Measurements from ENCODE around the gene DHX8. TPM values are rescaled to one million over a fixed set of nuclear protein-coding genes. Genes with fewer than 3 reads are reported as not detected.

DHX8 gene
- polyA plus RNA-seq, 1 of the 3 experiments (the other 2 are of a cell fraction) = 31.3 TPM

DNA sequence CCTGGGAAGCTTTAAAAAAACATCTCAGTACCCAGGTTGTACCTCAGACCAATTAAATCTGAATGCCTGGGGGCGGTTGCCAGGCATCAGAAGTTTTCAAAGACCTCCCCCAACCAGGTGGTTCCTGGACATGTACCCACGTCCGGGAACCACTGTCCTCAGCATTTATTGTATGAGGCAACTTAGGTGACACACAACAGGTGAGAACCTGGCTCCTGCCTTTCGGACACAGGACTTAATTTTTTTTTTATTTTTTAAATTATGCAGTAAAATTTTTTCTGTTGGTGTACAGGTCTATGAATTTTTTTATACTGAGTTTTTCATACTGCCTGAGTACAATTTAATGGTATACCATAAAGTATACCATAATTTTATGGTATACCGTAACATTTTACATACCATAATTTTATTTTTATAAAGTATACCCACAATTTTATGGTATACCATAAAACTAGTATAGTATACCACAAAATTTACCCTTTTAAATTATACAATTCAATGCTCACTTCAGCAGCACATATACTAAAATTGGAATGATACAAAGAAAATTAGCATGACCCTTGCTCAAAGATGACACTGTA is 38.7 kb upstream of the DHX8 start:
- H3K9me3 ChIP-seq = no peaks in the 10 kb centered on the region
- POLR2A ChIA-PET = no interaction called here
- DNase-seq = no peak
- no peaks in the 10 kb centered on the region for H4K20me1 ChIP-seq (ENCODE audit: insufficient read depth)
- no peaks in the 10 kb centered on the region for H3K36me3 ChIP-seq (replicated peaks in 1 of 2; ENCODE audit: control insufficient read depth in 1 of 2, insufficient read depth in 2 of 2, low read length in 1 of 2)
- H3K27ac ChIP-seq (ENCODE audit: low read depth in 2 of 2, low read length in 1 of 2) = no peak overlapping the region
- H3K9me2 ChIP-seq = no peaks in the 10 kb centered on the region
- peaks cover 11% of the 10 kb centered on the region for H3F3A ChIP-seq (replicated peaks; ENCODE audit: insufficient read depth)
- no peak overlapping the region for H2AFZ ChIP-seq (ENCODE audit: low read depth)
- H3K4me2 ChIP-seq = no peak overlapping the region
- no peaks in the 10 kb centered on the region for H3K27me3 ChIP-seq (ENCODE audit: insufficient read depth)
- no peak overlapping the region for H3K9ac ChIP-seq
- CTCF ChIA-PET = interaction anchor here (2.5 kb wide), 1 partner anchor 38 kb away, joined by 12 read pairs; the partner anchor contains the start of gene DHX8
- TF ChIP-seq, protein P1, sequence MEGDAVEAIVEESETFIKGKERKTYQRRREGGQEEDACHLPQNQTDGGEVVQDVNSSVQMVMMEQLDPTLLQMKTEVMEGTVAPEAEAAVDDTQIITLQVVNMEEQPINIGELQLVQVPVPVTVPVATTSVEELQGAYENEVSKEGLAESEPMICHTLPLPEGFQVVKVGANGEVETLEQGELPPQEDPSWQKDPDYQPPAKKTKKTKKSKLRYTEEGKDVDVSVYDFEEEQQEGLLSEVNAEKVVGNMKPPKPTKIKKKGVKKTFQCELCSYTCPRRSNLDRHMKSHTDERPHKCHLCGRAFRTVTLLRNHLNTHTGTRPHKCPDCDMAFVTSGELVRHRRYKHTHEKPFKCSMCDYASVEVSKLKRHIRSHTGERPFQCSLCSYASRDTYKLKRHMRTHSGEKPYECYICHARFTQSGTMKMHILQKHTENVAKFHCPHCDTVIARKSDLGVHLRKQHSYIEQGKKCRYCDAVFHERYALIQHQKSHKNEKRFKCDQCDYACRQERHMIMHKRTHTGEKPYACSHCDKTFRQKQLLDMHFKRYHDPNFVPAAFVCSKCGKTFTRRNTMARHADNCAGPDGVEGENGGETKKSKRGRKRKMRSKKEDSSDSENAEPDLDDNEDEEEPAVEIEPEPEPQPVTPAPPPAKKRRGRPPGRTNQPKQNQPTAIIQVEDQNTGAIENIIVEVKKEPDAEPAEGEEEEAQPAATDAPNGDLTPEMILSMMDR (IDR thresholded peaks at IDR 0.05) = no peak
- TF ChIP-seq, protein P2, sequence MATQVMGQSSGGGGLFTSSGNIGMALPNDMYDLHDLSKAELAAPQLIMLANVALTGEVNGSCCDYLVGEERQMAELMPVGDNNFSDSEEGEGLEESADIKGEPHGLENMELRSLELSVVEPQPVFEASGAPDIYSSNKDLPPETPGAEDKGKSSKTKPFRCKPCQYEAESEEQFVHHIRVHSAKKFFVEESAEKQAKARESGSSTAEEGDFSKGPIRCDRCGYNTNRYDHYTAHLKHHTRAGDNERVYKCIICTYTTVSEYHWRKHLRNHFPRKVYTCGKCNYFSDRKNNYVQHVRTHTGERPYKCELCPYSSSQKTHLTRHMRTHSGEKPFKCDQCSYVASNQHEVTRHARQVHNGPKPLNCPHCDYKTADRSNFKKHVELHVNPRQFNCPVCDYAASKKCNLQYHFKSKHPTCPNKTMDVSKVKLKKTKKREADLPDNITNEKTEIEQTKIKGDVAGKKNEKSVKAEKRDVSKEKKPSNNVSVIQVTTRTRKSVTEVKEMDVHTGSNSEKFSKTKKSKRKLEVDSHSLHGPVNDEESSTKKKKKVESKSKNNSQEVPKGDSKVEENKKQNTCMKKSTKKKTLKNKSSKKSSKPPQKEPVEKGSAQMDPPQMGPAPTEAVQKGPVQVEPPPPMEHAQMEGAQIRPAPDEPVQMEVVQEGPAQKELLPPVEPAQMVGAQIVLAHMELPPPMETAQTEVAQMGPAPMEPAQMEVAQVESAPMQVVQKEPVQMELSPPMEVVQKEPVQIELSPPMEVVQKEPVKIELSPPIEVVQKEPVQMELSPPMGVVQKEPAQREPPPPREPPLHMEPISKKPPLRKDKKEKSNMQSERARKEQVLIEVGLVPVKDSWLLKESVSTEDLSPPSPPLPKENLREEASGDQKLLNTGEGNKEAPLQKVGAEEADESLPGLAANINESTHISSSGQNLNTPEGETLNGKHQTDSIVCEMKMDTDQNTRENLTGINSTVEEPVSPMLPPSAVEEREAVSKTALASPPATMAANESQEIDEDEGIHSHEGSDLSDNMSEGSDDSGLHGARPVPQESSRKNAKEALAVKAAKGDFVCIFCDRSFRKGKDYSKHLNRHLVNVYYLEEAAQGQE (IDR thresholded peaks at IDR 0.05; ENCODE audit: low read depth, low read length) = no peak
- TF ChIP-seq JUND (IDR thresholded peaks at IDR 0.05) = no peak
- TF ChIP-seq, protein P3, sequence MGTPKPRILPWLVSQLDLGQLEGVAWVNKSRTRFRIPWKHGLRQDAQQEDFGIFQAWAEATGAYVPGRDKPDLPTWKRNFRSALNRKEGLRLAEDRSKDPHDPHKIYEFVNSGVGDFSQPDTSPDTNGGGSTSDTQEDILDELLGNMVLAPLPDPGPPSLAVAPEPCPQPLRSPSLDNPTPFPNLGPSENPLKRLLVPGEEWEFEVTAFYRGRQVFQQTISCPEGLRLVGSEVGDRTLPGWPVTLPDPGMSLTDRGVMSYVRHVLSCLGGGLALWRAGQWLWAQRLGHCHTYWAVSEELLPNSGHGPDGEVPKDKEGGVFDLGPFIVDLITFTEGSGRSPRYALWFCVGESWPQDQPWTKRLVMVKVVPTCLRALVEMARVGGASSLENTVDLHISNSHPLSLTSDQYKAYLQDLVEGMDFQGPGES (IDR thresholded peaks at IDR 0.05; ENCODE audit: low read depth, low read length) = no peak
- no peak for TF ChIP-seq POLR2AphosphoS5 (IDR thresholded peaks at IDR 0.05; ENCODE audit: low read depth, low read length)
- TF ChIP-seq, protein P4, sequence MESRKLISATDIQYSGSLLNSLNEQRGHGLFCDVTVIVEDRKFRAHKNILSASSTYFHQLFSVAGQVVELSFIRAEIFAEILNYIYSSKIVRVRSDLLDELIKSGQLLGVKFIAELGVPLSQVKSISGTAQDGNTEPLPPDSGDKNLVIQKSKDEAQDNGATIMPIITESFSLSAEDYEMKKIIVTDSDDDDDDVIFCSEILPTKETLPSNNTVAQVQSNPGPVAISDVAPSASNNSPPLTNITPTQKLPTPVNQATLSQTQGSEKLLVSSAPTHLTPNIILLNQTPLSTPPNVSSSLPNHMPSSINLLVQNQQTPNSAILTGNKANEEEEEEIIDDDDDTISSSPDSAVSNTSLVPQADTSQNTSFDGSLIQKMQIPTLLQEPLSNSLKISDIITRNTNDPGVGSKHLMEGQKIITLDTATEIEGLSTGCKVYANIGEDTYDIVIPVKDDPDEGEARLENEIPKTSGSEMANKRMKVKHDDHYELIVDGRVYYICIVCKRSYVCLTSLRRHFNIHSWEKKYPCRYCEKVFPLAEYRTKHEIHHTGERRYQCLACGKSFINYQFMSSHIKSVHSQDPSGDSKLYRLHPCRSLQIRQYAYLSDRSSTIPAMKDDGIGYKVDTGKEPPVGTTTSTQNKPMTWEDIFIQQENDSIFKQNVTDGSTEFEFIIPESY (IDR thresholded peaks at IDR 0.05; ENCODE audit: borderline replicate concordance, low read depth) = no peak
- TF ChIP-seq SIN3A (IDR thresholded peaks at IDR 0.05; ENCODE audit: borderline replicate concordance, low read depth, low read length) = no peak
- no peak for TF ChIP-seq RCOR1 (IDR thresholded peaks at IDR 0.05; ENCODE audit: low read length)
- no peak for TF ChIP-seq FOXJ3 (CRISPR knock-in tag; IDR thresholded peaks at IDR 0.05)
- TF ChIP-seq FOXM1 (IDR thresholded peaks at IDR 0.05; ENCODE audit: low read depth) = no peak
- no peak for TF ChIP-seq CHD2 (IDR thresholded peaks at IDR 0.05; ENCODE audit: low read length, partially characterized antibody)
- TF ChIP-seq, protein P5, sequence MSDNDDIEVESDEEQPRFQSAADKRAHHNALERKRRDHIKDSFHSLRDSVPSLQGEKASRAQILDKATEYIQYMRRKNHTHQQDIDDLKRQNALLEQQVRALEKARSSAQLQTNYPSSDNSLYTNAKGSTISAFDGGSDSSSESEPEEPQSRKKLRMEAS (IDR thresholded peaks at IDR 0.05; ENCODE audit: low read depth) = no peak
- TF ChIP-seq, protein P6, sequence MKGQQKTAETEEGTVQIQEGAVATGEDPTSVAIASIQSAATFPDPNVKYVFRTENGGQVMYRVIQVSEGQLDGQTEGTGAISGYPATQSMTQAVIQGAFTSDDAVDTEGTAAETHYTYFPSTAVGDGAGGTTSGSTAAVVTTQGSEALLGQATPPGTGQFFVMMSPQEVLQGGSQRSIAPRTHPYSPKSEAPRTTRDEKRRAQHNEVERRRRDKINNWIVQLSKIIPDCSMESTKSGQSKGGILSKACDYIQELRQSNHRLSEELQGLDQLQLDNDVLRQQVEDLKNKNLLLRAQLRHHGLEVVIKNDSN (IDR thresholded peaks at IDR 0.05; ENCODE audit: borderline replicate concordance, low read depth) = no peak
- no peak for TF ChIP-seq RAD21 (IDR thresholded peaks at IDR 0.05; ENCODE audit: low read length)
- no peak for TF ChIP-seq NRF1 (IDR thresholded peaks at IDR 0.05; ENCODE audit: low read depth, low read length)
- TF ChIP-seq GATA2 (CRISPR knock-in tag; IDR thresholded peaks at IDR 0.05) = no peak
- no peak for TF ChIP-seq RXRA (IDR thresholded peaks at IDR 0.05; ENCODE audit: borderline replicate concordance, low read depth)
- TF ChIP-seq EP300 (IDR thresholded peaks at IDR 0.05; ENCODE audit: borderline replicate concordance in 1 of 2, low read depth in 1 of 2, low read length in 1 of 2) = no peak
- WGBS (ENCODE audit: low lambda C conversion rate) = 87% methylated on average over 5 of the region's 5 CpGs
- no peaks in the 10 kb centered on the region for H3K4me1 ChIP-seq (ENCODE audit: control insufficient read depth in 1 of 2, insufficient read depth in 2 of 2, low read depth in 1 of 2, low read length in 1 of 2)
- H3K79me2 ChIP-seq (ENCODE audit: insufficient read depth) = no peaks in the 10 kb centered on the region
- no peak overlapping the region for H3K4me3 ChIP-seq (ENCODE audit: low read depth in 2 of 2, low read length in 1 of 2)

Data from SK-N-SH (cell line).